SK-N-SH (cell line): ENCODE data around the gene POU2F3. TPM values are rescaled to one million over a fixed set of nuclear protein-coding genes. Genes with fewer than 3 reads are reported as not detected.

Source experiments
- CTCF ChIA-PET: fragments of 300-600, 350-600 bp; formaldehyde crosslinking; extraction: SDS; loops from one replicate; lab custom pipeline; 2021; lab: Yijun Ruan, JAX
- POLR2A ChIA-PET: fragments of 350-600 bp; sonication (Branson Sonifier 250); formaldehyde crosslinking; extraction: SDS; loops from one replicate; lab custom pipeline; 2020; ENCODE audit warnings: antibody characterized with exemption, inconsistent platforms; lab: Yijun Ruan, JAX
- DNase-seq: peaks from one replicate; pipeline ENCODE4 v3.0.0; 2012
- H2AFZ ChIP-seq: fragments of 200-600 bp; sonication (generic); 2 replicates; pipeline ENCODE4 v1.8.1; 2016; ENCODE audit warnings: antibody characterized with exemption, mild to moderate bottlenecking, low read depth
- H3F3A ChIP-seq: fragments of 200-600 bp; sonication (generic); replicated peaks from 2 replicates; pipeline ENCODE3; 2016; ENCODE audit warnings: antibody characterized with exemption, mild to moderate bottlenecking; ENCODE audit not compliant: insufficient read depth
- H3K27ac ChIP-seq, 2 experiments: fragments of 200-500 bp in 1 of 2; fragments of 200-600 bp in 1 of 2; sonication (Bioruptor generic) in 1 of 2; sonication (generic), shearing (Covaris generic) in 1 of 2; 2 replicates each; pipeline versions ENCODE4 v1.5.1 to v1.6.1; 2014 to 2016; ENCODE audit warnings: low read depth in 2 of 2, inconsistent platforms in 1 of 2, low read length in 1 of 2, mild to moderate bottlenecking in 1 of 2, mixed read lengths in 1 of 2
- H3K27me3 ChIP-seq: fragments of 200-600 bp; sonication (generic), shearing (Covaris generic); 2 replicates; pipeline ENCODE4 v1.6.1; 2016; ENCODE audit warnings: mixed run types; ENCODE audit not compliant: insufficient read depth
- H3K36me3 ChIP-seq, 2 experiments: fragments of 200-500 bp in 1 of 2; fragments of 200-600 bp in 1 of 2; sonication (Bioruptor generic) in 1 of 2; sonication (generic) in 1 of 2; replicated peaks in 1 of 2; 2 replicates each; pipeline versions ENCODE3 to v1.5.1; 2014 to 2016; ENCODE audit warnings: low read length in 1 of 2, mild to moderate bottlenecking in 1 of 2; ENCODE audit not compliant: insufficient read depth in 2 of 2, control insufficient read depth in 1 of 2
- H3K4me1 ChIP-seq, 2 experiments: fragments of 200-500 bp in 1 of 2; fragments of 200-600 bp in 1 of 2; sonication (Bioruptor generic) in 1 of 2; sonication (generic), shearing (Covaris generic) in 1 of 2; 2 replicates each; pipeline versions ENCODE4 v1.5.1 to v1.6.1; 2014 to 2016; ENCODE audit warnings: low read depth in 1 of 2, low read length in 1 of 2, mixed run types in 1 of 2; ENCODE audit not compliant: insufficient read depth in 2 of 2, control insufficient read depth in 1 of 2
- H3K4me2 ChIP-seq: fragments of 200-600 bp; sonication (generic), shearing (Covaris generic); 2 replicates; pipeline ENCODE4 v1.6.1; 2017; ENCODE audit warnings: mixed run types
- H3K4me3 ChIP-seq, 2 experiments: fragments of 200-500 bp in 1 of 2; fragments of 200-600 bp in 1 of 2; sonication (Bioruptor generic) in 1 of 2; sonication (generic), shearing (Covaris generic) in 1 of 2; 2 replicates each; pipeline versions ENCODE4 v1.5.1 to v1.8.1; 2014 to 2016; ENCODE audit warnings: low read depth in 2 of 2, inconsistent platforms in 1 of 2, low read length in 1 of 2, mild to moderate bottlenecking in 1 of 2, mixed read lengths in 1 of 2, moderate library complexity in 1 of 2
- H3K79me2 ChIP-seq: fragments of 200-600 bp; sonication (generic); 2 replicates; pipeline ENCODE4 v1.8.1; 2017; ENCODE audit warnings: mild to moderate bottlenecking; ENCODE audit not compliant: insufficient read depth
- H3K9ac ChIP-seq: fragments of 200-600 bp; sonication (generic); 2 replicates; pipeline ENCODE4 v1.6.1; 2017; ENCODE audit warnings: mixed run types
- H3K9me2 ChIP-seq: fragments of 200-600 bp; sonication (generic); 2 replicates; pipeline ENCODE4 v1.6.1; 2017; ENCODE audit warnings: mixed run types
- H3K9me3 ChIP-seq: fragments of 200-600 bp; sonication (generic); 2 replicates; pipeline ENCODE4 v1.6.1; 2017; ENCODE audit warnings: mixed run types, mild to moderate bottlenecking, moderate library complexity
- H4K20me1 ChIP-seq: fragments of 200-600 bp; sonication (generic); 2 replicates; pipeline ENCODE4 v1.6.1; 2017; ENCODE audit warnings: mild to moderate bottlenecking, mixed run types; ENCODE audit not compliant: insufficient read depth
- CHD2 ChIP-seq: fragments of 150-350 bp; IDR thresholded peaks from 2 replicates; pipeline ENCODE4 v1.6.1; 2018; ENCODE audit warnings: low read length; ENCODE audit not compliant: partially characterized antibody
- EP300 ChIP-seq, 2 experiments: IDR thresholded peaks; 2 replicates each; pipeline versions ENCODE4 v1.4.0 to v1.6.1; 2012; ENCODE audit warnings: borderline replicate concordance in 1 of 2, low read depth in 1 of 2, low read length in 1 of 2
- GATA2 ChIP-seq: sonication (generic); formaldehyde crosslinking; IDR thresholded peaks from 2 replicates; pipeline ENCODE4 v1.5.0; 2020; ENCODE audit warnings: mild to moderate bottlenecking, missing genetic modification reagents
- MXI1 ChIP-seq: IDR thresholded peaks from 2 replicates; pipeline ENCODE4 v1.6.1; 2012; ENCODE audit warnings: mild to moderate bottlenecking, low read depth, low read length, improper control_type of control experiment
- NFIC ChIP-seq: IDR thresholded peaks from 2 replicates; pipeline ENCODE4 v1.4.0; 2012; ENCODE audit warnings: borderline replicate concordance
- SIN3A ChIP-seq: IDR thresholded peaks from 2 replicates; pipeline ENCODE4 v1.6.1; 2012; ENCODE audit warnings: low read depth, mild to moderate bottlenecking, low read length, moderate library complexity, borderline replicate concordance
- TEAD4 ChIP-seq: IDR thresholded peaks from 2 replicates; pipeline ENCODE4 v1.4.0; 2012; ENCODE audit warnings: mild to moderate bottlenecking, borderline replicate concordance; ENCODE audit not compliant: insufficient read depth
- USF1 ChIP-seq: IDR thresholded peaks from 2 replicates; pipeline ENCODE4 v1.4.0; 2012; ENCODE audit warnings: low read depth, borderline replicate concordance
- WGBS: methylation state at CpG from one replicate; pipeline ENCODE4 v1.1.6; 2017; ENCODE audit warnings: low lambda C conversion rate; 5-methylcytosine and 5-hydroxymethylcytosine counted together
- polyA plus RNA-seq, 3 experiments: library from polyadenylated mRNA; depleted of rRNA; stranded (reverse); fragments of >200 nt; gene quantifications; 2 replicates each; pipeline ENCODE4 v1.2.3, GENCODE V29; 2012
- TF ChIP-seq, protein P1 (sequence below): IDR thresholded peaks from 2 replicates; pipeline ENCODE4 v1.4.0; 2012; ENCODE audit warnings: low read depth, borderline replicate concordance
- TF ChIP-seq, protein P2 (sequence below): fragments of 150-350 bp; IDR thresholded peaks from 2 replicates; pipeline ENCODE4 v1.6.1; 2016; ENCODE audit warnings: mild to moderate bottlenecking, low read depth, low read length

Gene POU2F3
- polyA plus RNA-seq, 1 of the 3 experiments (the other 2 are of a cell fraction) = 0.02 TPM

GRCh38 chr11:120226714-120227113 lies 13.2 kb upstream of the POU2F3 start:
- H3K27ac ChIP-seq = no peak overlapping the region
- no peaks in the 10 kb centered on the region for H3K9me3 ChIP-seq
- no peak overlapping the region for H3K9ac ChIP-seq
- H4K20me1 ChIP-seq = no peaks in the 10 kb centered on the region
- CTCF ChIA-PET = interaction anchor here (0.6 to 19.4 kb wide), 10 partner anchors 9 to 745 kb away, joined by 3 to 622 read pairs (median 4); partner anchors contain the start of gene OAF
- no peaks in the 10 kb centered on the region for H3K27me3 ChIP-seq
- H3F3A ChIP-seq = no peaks in the 10 kb centered on the region
- H3K4me3 ChIP-seq = no peak overlapping the region
- TF ChIP-seq SIN3A = no peak
- H3K79me2 ChIP-seq = no peaks in the 10 kb centered on the region
- POLR2A ChIA-PET = no interaction called here
- H3K36me3 ChIP-seq = no peaks in the 10 kb centered on the region
- H2AFZ ChIP-seq = no peak overlapping the region
- no peak for DNase-seq
- 79% methylated on average over 6 of the region's 13 CpGs for WGBS
- H3K9me2 ChIP-seq = no peaks in the 10 kb centered on the region
- H3K4me1 ChIP-seq = no peaks in the 10 kb centered on the region; a peak in 1 of 4 replicates
- H3K4me2 ChIP-seq = no peak overlapping the region

- POLR2A ChIA-PET = no interaction called here
- no peaks in the 10 kb centered on the region for H3F3A ChIP-seq
- DNase-seq = no peak
- H2AFZ ChIP-seq = no peak overlapping the region
- TF ChIP-seq TEAD4 (no peak), CHD2 (no peak), EP300 (IDR thresholded peaks at IDR 0.05; ENCODE audit: borderline replicate concordance in 1 of 2, low read depth in 1 of 2, low read length in 1 of 2) (no peak), NFIC (no peak), GATA2 (CRISPR knock-in tag) (no peak), USF1 (no peak), MXI1 (no peak)
- TF ChIP-seq, protein P1, sequence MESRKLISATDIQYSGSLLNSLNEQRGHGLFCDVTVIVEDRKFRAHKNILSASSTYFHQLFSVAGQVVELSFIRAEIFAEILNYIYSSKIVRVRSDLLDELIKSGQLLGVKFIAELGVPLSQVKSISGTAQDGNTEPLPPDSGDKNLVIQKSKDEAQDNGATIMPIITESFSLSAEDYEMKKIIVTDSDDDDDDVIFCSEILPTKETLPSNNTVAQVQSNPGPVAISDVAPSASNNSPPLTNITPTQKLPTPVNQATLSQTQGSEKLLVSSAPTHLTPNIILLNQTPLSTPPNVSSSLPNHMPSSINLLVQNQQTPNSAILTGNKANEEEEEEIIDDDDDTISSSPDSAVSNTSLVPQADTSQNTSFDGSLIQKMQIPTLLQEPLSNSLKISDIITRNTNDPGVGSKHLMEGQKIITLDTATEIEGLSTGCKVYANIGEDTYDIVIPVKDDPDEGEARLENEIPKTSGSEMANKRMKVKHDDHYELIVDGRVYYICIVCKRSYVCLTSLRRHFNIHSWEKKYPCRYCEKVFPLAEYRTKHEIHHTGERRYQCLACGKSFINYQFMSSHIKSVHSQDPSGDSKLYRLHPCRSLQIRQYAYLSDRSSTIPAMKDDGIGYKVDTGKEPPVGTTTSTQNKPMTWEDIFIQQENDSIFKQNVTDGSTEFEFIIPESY = no peak
- TF ChIP-seq, protein P2, sequence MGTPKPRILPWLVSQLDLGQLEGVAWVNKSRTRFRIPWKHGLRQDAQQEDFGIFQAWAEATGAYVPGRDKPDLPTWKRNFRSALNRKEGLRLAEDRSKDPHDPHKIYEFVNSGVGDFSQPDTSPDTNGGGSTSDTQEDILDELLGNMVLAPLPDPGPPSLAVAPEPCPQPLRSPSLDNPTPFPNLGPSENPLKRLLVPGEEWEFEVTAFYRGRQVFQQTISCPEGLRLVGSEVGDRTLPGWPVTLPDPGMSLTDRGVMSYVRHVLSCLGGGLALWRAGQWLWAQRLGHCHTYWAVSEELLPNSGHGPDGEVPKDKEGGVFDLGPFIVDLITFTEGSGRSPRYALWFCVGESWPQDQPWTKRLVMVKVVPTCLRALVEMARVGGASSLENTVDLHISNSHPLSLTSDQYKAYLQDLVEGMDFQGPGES = no peak
- TF ChIP-seq, all 33 proteins: peak for 0
- H3K9ac ChIP-seq = no peak overlapping the region
- no peaks in the 10 kb centered on the region for H4K20me1 ChIP-seq
- no peak overlapping the region for H3K27ac ChIP-seq
- no peak overlapping the region for H3K4me2 ChIP-seq
- H3K9me3 ChIP-seq = no peaks in the 10 kb centered on the region
- WGBS = 67% methylated on average over 4 of the region's 5 CpGs
- H3K36me3 ChIP-seq = no peaks in the 10 kb centered on the region
- CTCF ChIA-PET = interaction anchor here (1.0 to 19.4 kb wide), 7 partner anchors 8 to 68 kb away, joined by 3 to 622 read pairs (median 43); partner anchors contain the start of gene OAF
- H3K27me3 ChIP-seq = no peaks in the 10 kb centered on the region
- no peak overlapping the region for H3K4me3 ChIP-seq
- H3K9me2 ChIP-seq = no peaks in the 10 kb centered on the region
- no peaks in the 10 kb centered on the region for H3K79me2 ChIP-seq
- no peaks in the 10 kb centered on the region; a peak in 1 of 4 replicates for H3K4me1 ChIP-seq
Observed at GRCh38 chr11:120227228-120227852, 12.6 kb upstream of the POU2F3 start.
